ENCODE data around the gene CRMP1.

The CRMP1 gene

DNA sequence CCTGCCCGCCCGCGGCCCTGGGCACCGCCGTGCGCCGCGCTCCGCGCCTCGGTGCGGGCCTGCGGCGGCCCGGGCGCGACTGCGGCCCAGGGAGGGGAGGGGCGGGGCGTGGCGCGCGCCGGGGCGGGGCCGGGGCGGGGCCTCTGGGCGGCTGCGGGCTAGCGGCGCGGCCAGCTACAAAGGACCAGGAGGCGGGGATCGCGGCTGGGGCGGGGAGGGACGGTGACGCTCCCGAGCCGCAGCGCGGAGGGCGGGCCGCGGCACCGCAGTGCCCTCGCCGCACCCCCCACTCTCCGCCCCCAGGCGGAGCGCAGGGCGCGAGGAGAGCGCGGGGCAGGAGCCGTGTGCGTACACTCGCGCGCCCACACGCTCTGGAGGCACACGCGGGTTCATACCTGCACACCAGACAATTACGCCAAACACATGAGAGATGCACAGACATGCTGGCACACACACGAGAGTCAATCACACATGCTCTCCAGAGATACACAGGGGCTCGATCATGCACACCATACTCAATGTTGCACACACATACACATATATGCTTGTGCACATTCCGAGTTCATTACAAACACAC is at the start of gene CRMP1:
TSS of gene CRMP1 (minus strand) at position 83 of the 577 bp plus-strand sequence. CDS start 117 bp downstream, outside the sequence.
- peak; percentile 35 to 82 for DNase-seq

DNA sequence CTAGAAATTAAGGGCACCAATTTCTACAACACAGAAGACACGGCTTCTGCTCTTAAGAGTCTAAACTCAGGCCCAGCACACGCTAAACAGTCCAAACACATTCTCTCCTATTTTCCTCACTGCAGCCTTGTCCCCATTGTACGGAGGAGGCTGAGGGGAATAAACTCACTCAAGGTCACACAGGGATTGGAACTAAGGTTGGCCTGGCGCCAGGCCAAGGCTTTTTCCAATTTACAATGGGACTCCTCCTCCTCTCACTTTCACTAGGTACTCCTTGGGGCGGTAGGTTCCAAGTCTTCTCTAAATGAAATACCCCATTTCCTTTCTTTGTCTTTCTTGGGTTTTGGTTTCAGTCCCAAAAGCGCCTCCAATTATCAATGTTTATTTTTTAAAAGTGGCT is 48.7 kb upstream of the CRMP1 start:
- no peak for DNase-seq

DNA sequence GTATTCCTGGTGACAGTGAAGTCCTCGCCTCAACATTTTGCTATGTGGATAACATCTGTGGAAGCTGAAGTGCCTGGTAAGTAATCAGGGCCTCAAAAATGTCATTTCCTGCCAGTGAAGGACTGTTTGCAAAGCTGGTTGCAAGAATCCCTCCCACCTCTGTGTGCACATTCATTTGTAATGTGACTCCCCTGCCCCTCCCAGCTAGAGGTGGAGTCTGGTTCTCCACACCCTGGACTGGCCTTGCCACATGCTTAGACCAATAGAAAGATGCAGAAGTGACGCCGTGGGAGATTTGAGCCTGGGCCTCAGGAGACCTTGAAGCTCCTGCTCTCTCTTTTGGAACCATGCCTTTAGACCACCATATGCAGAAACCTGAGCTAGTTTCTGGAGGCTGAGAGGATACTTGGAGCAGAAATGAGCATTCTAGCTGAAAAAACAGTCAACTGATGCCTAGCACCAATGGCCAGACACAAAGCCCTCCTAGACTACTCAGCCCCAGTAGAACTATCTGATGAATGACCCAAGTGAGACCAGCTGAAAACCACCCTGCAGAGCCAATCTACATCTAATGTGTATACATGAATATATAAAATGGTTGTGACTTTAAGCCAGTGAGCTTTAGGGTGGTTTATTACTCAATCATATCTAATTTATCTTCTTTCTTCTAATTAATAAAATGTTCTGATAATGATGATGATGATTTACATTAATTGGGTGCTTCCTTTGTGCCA is 47.8 kb upstream of the CRMP1 start:
- DNase-seq = peak; percentile 17 to 71

DNA sequence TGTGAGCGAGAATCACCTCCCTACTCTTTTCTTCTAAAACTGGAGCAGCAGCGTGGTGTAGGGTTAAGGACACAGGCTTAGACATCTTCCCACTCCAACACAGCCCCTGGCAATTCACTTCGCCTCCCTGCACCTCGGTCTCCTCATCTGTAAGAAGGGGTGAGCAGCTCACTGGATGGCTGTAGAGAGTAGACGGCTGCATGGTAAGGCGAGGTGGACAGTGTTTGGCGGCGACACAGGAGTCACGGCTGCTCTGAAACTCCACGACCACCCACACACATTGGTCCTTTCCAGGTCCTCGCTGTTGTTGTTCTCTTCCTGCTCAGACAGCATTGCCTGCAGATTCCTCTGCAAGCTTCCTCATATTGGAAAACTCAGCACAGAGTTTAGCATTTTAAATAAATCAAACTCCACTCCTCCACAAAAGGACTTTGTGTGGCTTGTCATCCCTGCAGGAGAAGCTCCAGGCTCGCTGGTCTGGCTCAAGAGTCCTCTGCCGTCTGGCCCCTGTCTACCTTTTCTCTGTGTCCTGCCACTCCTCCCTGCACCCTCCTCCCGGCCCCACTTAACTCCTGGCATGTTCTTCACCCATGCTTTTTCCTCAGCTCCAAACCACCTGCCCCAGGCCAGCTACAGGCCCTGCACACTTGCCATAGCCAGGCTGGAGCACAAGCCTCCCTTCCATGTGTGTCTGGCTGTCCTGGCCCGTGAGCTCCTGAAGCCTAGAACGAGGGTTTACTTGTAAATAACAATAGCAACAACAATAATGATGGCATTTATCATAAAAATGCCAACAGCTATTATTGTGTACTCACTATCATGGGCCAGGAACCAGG is 41.3 kb upstream of the CRMP1 start:
- no peak for DNase-seq

DNA sequence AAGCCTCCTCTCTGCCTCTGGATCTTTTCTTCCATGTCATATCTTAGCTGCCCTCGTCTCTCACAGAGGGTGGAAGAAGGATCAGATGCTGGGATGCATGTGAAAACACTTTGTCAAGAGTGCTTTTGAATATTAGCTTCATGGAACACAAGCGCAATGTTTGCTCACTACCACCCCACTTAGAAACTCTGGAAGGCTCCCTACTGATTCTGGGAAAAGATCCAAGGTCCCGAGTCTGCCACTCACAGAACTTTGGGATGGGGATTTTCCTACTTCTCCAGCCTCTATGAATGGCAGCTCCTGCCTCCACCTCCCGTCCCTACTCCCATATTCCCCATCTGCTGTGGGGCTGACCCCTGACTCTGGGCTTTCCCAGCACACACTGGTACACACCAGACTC is 40.2 kb upstream of the CRMP1 start:
- peak; percentile 27 to 65 for DNase-seq

DNA sequence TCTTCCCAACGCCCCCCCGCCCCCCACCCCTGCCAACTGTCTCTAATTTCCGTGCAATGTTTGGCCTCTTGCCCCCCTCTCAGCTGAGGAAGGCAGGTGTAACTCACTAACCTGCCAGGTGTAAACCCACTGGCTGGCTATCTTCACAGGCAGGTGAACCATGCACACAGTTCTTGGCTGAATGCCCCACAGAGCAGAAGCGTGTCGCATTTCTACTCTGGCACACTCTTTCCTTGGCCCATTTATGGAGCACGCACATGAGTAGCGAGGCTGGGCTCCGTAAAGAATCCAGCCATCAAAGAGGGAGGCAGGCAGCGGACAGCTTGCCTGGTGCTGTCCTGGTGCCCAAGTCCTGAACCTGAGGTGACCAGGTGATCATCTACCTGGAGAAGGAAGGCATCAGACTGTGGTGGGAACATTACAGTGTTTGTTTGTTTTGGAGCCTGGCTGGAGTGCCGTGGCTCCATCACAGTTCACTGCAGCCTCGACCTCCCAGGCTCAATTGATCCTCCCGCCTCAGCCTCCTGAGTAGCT is 39.2 kb upstream of the CRMP1 start:
- DNase-seq = no peak

DNA sequence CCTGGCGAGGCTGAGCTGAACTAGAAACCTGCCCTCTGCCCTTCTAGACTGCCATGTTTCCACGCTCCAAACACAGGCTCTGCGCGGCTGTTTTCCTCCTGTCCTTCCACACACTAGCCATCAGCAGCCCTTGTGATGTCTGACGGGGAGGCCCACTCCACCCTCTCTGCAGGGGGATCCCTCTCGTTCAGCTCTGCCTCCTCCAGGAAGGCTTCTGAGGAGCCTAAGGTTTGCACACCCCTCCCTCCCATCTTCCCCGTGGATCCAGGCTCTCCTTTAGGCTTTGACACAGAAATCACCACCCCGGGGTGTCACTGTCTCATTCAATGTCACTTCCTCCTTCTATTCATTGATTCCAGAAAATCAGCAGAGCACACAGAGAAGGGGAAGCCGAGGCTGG is 38.6 kb upstream of the CRMP1 start:
- no peak for DNase-seq

DNA sequence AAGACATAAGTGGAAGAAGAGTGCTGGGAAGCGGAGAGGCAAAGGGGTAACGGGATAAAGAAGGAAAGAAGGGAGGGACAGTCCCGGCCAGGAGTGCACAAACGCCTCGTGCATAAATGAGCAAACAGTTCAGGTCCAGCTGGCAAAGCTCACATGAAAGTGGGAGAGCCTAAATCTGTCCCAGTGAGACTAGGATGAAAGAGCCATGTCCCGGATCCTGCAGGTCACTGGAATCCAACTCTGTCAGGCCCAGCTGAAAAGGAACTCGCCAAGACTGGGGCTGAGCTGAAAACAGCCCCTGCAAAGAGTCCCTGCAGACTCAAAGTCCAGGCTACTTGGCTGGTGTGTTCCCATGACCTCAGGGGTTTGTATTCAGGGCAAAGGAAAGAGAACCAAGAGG is 38.0 kb upstream of the CRMP1 start:
- no peak for DNase-seq

DNA sequence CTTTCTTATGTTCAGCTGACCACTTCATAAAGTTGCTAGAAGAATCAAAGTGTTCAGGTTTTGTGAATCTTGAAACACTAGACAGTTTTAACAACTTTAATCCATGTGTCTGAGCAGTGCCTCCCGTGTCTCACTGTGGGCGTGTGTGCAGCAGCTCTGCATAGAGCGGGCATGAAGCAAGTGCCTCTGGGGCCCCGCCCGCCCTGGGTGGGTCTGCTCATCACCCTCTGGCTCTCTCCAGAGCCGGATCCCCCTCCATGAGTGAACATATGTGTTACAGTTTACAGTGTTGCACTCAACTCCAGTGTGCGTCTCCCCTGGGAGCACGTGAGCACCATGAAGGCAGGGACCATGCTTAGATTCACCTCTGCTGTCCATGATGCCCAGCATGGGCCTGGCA is 37.6 kb upstream of the CRMP1 start:
- no peak for DNase-seq

DNA sequence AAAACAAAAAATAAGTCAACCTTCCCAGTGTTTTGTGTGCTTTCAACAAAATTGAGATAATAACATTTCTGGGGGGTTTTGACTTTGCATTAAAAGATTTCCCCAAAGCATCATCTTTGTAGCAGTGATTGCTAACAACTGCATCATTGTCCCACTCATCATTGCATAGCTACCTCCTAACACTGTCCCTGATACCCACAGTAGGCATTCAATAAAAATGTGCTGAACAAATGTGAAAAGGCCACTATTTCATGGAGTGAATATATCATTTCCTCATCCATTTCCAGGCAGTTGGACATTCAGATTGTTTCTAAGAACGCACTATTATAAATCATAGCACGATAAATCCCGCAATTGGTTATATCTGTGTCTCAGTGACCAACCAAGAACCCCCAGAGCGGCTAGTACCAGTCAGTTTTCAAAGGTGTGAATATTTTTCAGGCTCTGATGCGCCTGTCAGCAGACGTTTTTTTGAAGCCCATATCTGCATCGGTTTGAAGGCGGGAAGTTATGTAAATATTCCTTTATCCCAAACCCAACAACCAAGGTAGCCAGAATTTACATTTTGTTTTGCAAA is 36.0 kb upstream of the CRMP1 start:
- no peak for DNase-seq

DNA sequence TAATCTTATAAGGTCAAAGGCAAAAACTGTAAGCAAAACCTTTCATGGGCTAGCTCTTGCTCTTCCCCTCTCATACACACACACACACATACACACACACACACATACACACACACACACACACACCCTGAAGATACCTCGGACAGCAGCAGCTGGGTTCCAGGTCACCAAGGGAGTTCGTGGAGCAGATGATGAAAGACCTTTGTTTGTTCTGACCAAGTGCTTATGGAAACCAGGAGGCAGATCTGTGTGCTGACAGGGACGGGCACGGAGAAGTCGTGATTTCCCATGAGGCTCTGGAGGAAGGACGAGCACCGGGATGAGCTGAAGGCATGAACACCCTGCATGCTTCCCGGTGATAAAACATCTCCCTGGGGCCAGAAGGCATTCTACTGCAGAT is 35.4 kb upstream of the CRMP1 start:
- DNase-seq = no peak

DNA sequence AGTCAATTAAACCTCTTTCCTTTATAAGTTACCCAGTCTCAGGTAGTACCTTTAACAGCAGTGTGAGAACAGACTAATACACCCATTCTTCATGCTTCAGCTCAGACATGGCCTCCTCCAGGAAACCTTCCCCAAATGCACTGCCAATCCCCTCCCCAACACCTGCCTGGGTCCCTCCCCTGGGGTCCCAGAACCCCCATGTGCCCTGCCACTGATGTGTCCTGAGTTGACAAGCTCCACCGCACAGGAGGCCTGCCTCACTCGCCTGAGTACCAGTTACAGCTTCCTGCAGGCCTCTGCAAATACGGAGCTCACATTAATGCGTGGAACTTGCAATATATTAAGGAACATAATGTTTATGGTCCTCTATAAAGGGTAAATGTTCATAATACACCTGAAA is 34.9 kb upstream of the CRMP1 start:
- no peak for DNase-seq

DNA sequence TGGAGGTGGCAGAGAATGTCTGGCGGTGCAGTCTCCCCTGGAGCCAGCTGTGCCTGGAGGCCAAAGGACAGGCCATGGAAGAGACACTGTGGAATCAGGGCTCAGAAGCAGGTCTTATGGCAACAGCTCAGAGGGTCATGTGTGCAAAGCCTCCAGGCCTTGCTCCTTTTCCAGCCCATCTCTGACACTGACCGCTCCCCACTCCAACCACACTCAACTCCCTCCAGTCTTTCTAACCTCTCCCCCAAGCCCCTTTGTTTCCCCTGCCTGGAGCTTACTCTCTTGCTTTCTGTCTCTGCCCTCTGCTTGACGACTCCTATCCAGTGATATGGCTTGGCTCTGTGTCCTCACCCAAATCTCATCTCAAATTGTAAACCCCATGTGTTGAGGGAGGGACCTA is 34.2 kb upstream of the CRMP1 start:
- no peak for DNase-seq

DNA sequence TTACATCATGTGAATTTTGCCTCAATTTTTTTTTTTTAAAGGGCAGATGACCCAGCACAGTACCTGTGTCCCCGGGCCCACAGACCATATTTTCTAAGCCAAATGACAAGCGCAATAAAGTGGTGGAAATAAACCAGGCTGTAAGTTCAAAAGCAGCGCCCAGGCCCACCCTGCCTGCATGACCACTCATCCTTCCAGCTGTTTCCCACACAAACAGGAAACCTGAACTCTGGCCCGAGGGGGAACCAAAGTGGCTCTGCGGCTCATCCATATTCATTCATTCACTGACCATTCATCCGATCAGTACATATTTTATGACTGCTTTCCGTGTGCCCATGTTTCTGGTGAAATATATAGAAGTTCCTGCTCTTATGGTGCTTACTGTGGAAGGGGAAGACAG is 33.7 kb upstream of the CRMP1 start:
- no peak for DNase-seq

DNA sequence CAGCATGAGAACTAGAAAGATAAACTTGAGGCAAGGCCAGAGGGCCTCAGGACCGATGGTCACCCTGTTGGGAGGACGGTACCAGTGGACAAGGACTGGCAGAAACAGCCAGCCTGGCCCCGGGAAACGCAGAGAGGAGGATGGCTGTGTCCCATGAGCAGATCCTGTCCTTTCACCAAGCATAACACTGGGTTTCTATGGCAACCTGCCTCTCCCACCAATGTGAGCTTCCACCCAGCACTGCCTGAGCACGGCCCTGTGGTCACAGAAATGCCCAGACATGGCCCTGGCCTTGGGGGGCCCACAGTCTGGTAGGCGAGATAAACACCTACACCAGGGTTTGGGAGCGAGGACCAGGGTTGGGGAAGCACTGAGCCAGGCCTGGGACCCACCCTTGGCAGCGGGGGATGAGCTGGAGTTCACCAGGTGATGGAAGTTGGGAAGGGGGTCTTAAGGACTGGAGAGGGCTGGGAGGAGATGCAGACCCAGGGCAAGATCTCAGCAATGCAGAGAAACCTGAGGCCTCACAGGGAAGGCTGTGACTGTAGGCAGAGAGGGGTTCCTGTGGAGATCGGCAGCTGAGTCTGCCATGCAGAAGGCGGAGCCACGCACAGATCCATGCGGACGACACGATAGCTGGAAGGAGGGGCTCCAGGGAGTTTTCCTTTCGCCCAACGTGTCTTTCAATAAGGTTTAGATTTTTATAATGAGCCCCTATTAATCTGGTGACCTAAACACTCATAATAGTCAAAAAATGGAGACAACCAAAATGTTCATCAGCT is 32.7 kb upstream of the CRMP1 start:
- DNase-seq = no peak

DNA sequence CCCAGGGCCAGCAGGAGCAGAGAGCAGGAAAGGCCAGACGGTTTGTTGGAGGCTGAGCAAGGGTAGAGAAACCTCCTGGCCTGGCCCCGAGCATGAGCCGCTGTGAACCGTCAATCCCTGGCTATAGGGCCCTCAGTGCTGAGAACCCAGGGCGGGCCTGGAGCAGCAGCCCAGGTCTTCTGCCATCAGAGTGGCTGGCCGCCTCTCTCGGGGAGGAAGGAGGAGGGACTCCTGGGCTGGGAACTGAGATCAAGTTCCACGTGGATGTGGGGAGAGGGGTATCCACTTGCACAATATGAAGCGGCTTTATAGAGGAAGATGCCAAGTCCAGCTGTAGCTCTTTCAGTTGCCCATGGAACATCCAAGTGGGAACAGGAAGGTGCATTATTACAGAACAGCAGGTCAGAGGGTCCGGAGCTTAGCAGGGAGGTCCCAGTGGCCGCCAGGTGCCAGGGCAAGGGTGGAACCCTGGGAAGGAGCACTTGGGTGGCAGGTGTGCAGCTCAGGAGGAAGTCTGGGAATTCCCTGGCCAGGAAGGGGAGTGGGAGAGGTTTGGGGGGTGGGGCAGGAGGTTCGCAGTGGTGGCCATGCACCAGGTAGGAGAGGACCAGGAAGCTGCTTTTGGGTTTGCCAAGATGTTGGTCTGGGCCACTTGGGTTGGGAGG is 31.7 kb upstream of the CRMP1 start:
- no peak for DNase-seq

DNA sequence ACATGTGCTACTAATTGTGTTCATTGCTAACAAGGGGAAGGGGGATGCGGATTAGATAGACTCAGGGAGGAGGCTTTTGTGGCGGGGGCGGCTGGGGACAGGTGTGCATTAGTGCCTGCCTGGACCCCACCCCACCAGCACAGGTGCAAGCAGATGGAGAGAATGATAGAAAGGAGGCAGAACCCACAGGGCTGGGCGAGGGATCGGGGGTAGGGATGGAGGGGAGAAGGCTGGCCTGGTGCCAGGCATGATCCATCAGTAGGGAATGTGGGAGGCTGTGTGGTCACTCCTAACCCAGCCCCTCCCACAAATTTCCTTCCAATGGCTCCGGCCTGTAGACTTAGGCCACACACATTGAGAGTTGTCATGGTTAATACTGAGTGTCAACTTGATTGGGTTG is 30.5 kb upstream of the CRMP1 start:
- no peak for DNase-seq

DNA sequence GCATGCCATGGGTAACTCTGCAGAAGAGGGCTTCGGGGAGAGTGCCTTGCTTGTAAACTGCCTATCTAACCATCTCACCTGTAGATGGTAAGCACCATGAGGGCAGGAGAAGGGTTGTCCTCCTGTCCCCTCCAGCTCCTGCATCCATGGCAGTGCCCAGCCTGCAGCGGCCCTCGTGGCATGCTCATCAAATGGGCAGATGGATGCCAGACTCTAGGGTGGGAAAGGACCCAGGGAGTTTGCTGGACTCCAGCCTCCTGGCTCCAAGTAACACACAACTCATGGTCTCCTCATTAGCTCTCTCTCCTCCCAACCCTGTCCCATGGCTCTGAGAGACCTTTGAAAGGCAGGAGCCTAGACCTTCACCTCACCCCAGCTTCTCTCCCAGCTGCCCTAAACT is 29.7 kb upstream of the CRMP1 start:
- no peak for DNase-seq

DNA sequence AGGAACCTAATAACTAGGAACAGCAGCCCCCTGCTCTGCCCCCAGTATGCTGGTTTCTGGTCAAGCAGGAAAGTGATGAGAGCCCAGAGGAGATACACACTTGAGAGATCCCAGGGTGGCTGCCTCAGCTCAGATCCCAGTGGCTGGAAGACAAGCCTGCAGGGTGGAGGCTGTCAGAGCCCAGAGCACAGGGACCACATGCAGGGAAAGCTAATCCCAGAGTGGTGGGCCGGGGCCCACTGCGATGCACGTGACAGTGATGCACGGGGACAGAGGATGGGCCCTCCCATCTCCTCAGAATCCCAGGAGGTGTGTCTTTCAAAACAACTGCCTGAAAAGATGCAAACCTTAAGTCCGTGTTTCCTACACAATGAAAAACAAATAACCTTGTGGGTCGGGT is 29.1 kb upstream of the CRMP1 start:
- DNase-seq = no peak

DNA sequence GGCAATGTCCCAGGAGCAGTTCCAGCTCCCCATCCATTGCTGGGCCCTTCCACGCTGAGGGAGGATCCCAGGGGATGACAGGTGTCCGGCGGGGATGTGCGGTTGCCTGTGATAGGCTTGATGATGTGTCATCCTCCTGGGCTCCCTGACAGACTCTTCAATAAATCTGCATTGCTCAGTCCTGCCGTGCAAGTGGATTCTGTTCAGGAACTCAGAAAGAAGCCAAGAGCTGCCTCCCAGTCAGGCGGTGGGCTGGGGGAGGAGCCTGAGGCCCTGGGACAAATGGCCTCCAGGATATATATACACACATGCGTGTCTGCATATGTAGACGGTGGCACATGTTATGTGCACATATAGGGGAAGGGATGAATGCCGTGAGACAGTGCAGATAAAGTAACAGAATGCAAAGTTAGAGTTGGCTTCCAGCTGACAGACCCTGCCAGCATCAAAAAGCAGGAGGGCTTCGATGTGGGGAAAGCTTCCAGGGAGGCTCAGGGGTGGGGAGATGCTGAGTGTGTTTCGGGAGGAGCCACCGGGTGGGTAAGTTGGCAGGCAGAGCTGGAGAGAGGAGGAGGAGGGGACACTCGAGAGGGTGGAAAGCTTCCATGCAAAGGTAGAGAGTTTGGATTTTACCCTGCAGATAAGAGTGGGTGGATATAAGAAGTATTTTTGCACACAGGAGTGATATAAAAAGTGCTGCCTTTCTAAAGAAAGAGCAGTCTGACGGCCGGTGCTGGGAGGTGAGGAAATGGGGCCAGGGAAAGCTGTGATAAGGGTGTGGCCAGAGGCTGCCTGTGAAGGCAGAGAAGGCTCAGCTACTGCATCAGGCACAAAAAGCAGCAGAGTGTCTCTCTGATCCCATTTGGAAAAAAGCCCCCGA is 28.5 kb upstream of the CRMP1 start:
- peak in 1 of 2 experiments; percentile 30 for DNase-seq

DNA sequence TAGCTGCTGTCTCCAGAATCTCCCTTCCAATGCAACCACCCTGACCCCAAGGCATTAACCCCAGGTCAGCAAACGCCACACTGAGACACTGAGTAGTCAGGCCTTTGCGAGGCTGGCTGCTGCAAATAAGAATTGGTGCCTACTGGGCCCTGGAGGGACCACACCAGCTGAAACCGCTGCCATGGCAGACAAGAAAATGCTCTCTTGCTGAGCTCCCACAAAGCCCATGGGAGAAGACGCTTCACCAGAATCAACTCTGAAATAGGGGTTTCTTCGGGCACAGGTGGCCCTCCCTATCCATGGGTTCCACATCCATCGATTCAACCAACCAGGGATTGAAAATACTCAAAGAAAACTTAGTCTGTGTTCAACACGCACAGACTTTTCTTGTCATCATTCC is 26.7 kb upstream of the CRMP1 start:
- DNase-seq = no peak

Data from NCI-H446 (cell line).